Hair follicle dermal papilla cell (primary cell): ENCODE results near the gene ABCC8. TPM values are rescaled to one million over a fixed set of nuclear protein-coding genes. Genes with fewer than 3 reads are reported as not detected.

Experiments used
- total RNA-seq: library from RNA; depleted of rRNA; stranded (reverse); fragments of >200 nt; gene quantifications from 2 replicates; pipeline ENCODE4 v1.2.3, GENCODE V29; 2012

The ABCC8 gene
- not detected in 2 replicates for total RNA-seq

GRCh38 chr11:17476317-17477083, at the start of gene ABCC8:
ABCC8 (minus strand) TSS chr11:17476845; CDS start chr11:17476776, 69 bp downstream.

GRCh38 chr11:17388609-17389210, 87.9 kb downstream of the ABCC8 start, which contains the start of gene KCNJ11:
KCNJ11 (minus strand) TSS chr11:17388659; CDS start chr11:17388091, 568 bp downstream.

GRCh38 chr11:17351510-17352176, 125.0 kb downstream of the ABCC8 start, which contains the start of gene NCR3LG1:
NCR3LG1 (plus strand) TSS chr11:17351800; CDS start chr11:17351970, 170 bp downstream.

Other genes starting within 250 kb of the ABCC8 start
- 51.0 and 62.1 TPM in 2 replicates for gene NUCB2, start 200.1 kb downstream of the ABCC8 start, total RNA-seq
- gene NCR3LG1, start 125.0 kb downstream of the ABCC8 start, total RNA-seq, result 6.0 and 9.1 TPM in 2 replicates
- not detected in 2 replicates for gene KCNJ11, start 88.2 kb downstream of the ABCC8 start, total RNA-seq
- not detected in 2 replicates for gene USH1C, start 67.6 kb upstream of the ABCC8 start, total RNA-seq
- gene OTOG, start 70.4 kb upstream of the ABCC8 start, total RNA-seq, result not detected in 2 replicates
- gene MYOD1, start 242.7 kb upstream of the ABCC8 start, total RNA-seq, result not detected in 2 replicates